ENCODE data around the gene TLCD4.
"Not testable (repeated sequence)": the region's sequence is repeated elsewhere in the genome, so short reads cannot be mapped to it uniquely, and the experiment has no call there.

The TLCD4 gene

GRCh38 chr1:95096218-95096841 lies 20.8 kb upstream of the TLCD4 start:
- no peak for DNase-seq

- DNase-seq = no peak
These were observed 19.7 kb upstream of the TLCD4 start for GRCh38 chr1:95097426-95097825.

- no peak for DNase-seq
These were observed 19.0 kb upstream of the TLCD4 start for GRCh38 chr1:95098196-95098595.

GRCh38 chr1:95108792-95109191 lies 8.4 kb upstream of the TLCD4 start:
- DNase-seq = no peak

- no peak for DNase-seq
These were observed 6.1 kb upstream of the TLCD4 start for GRCh38 chr1:95111014-95111413.

GRCh38 chr1:95113684-95114083 lies 3.5 kb upstream of the TLCD4 start:
- DNase-seq = no peak

GRCh38 chr1:95115708-95116137 lies 1.4 kb upstream of the TLCD4 start:
- DNase-seq = no peak

- peak; percentile 88 for DNase-seq
These were observed 462 bp upstream of the TLCD4 start for GRCh38 chr1:95116580-95117206.

GRCh38 chr1:95118067-95118499 lies 928 bp downstream of the TLCD4 start:
- DNase-seq = no peak

GRCh38 chr1:95118710-95119109 lies 1.6 kb downstream of the TLCD4 start:
- DNase-seq = no peak

GRCh38 chr1:95119273-95119672 lies 2.1 kb downstream of the TLCD4 start:
- DNase-seq = no peak

- DNase-seq = no peak
These were observed 5.1 kb downstream of the TLCD4 start for GRCh38 chr1:95122151-95122697.

- DNase-seq = no peak
These were observed 7.2 kb downstream of the TLCD4 start for GRCh38 chr1:95124342-95124741.

- no peak for DNase-seq
These were observed 9.2 kb downstream of the TLCD4 start for GRCh38 chr1:95126366-95126765.

GRCh38 chr1:95126846-95127245 lies 9.7 kb downstream of the TLCD4 start:
- no peak for DNase-seq

GRCh38 chr1:95127380-95127779 lies 10.2 kb downstream of the TLCD4 start:
- no peak for DNase-seq

GRCh38 chr1:95132762-95133161 lies 15.6 kb downstream of the TLCD4 start:
- DNase-seq = no peak

GRCh38 chr1:95133687-95134086 lies 16.5 kb downstream of the TLCD4 start:
- no peak for DNase-seq

- no peak for DNase-seq
These were observed 21.1 kb downstream of the TLCD4 start for GRCh38 chr1:95138223-95138622.

- no peak for DNase-seq
These were observed 21.9 kb downstream of the TLCD4 start for GRCh38 chr1:95139039-95139438.

- DNase-seq = no peak
These were observed 23.6 kb downstream of the TLCD4 start for GRCh38 chr1:95140791-95141190.

GRCh38 chr1:95145493-95145892 lies 28.3 kb downstream of the TLCD4 start:
- DNase-seq = no peak

- DNase-seq = no peak
These were observed 29.5 kb downstream of the TLCD4 start for GRCh38 chr1:95146637-95147036.

GRCh38 chr1:95154096-95154495 lies 36.9 kb downstream of the TLCD4 start:
- DNase-seq = no peak

- DNase-seq = not testable (repeated sequence)
These were observed 48.4 kb downstream of the TLCD4 start for GRCh38 chr1:95165569-95165968.
